GM10248 (cell line): ENCODE measurements around the gene GLRX5.

Experiments
- CTCF ChIA-PET: fragments of 300-600 bp; sonication (Branson Sonifier 250); formaldehyde crosslinking; extraction: SDS; loops from one replicate; lab custom pipeline; 2021; ENCODE audit warnings: antibody characterized with exemption; lab: Yijun Ruan, JAX
- POLR2A ChIA-PET: fragments of 350-650 bp; sonication (Branson Sonifier 250); formaldehyde crosslinking; extraction: SDS; loops from one replicate; lab custom pipeline; 2020; ENCODE audit warnings: antibody characterized with exemption; lab: Yijun Ruan, JAX
- DNase-seq: peaks from one replicate; pipeline ENCODE4 v3.0.0; 2012; ENCODE audit errors: extremely low spot score
- CTCF ChIP-seq: IDR thresholded peaks from 2 replicates; pipeline ENCODE4 v1.5.1; 2012; ENCODE audit warnings: mild to moderate bottlenecking, low read depth; ENCODE audit errors: extremely low read depth, missing control alignments, control extremely low read depth

The GLRX5 gene

GRCh38 chr14:95498622-95499353 is 36.1 kb upstream of the GLRX5 start:
- DNase-seq: no peak
- CTCF ChIA-PET: interaction anchor here (1.1 to 1.3 kb wide), 3 partner anchors 14 to 227 kb away, joined by 3 to 5 read pairs (median 3); no protein-coding TSS in a partner anchor
- no peak for TF ChIP-seq CTCF
- POLR2A ChIA-PET: no interaction called here

GRCh38 chr14:95499354-95499750 is 35.5 kb upstream of the GLRX5 start:
- ChIA-PET POLR2A (no interaction called here), CTCF (interaction anchor here (1.1 to 2.6 kb wide), 2 partner anchors 28 to 226 kb away, joined by 3 to 10 read pairs; no protein-coding TSS in a partner anchor)
- DNase-seq: no peak
- no peak for TF ChIP-seq CTCF

- TF ChIP-seq CTCF: no peak
- CTCF ChIA-PET: interaction anchor here (1.6 to 2.6 kb wide), 2 partner anchors 11 to 27 kb away, joined by 4 to 10 read pairs; no protein-coding TSS in a partner anchor
- no peak for DNase-seq
- POLR2A ChIA-PET: interaction anchor here (0.6 kb wide), 1 partner anchor 73 kb away, joined by 3 read pairs; no protein-coding TSS in a partner anchor
Observed at GRCh38 chr14:95500201-95500681, 34.6 kb upstream of the GLRX5 start.

- no peak for DNase-seq
- CTCF ChIA-PET: interaction anchor here (1.6 to 2.6 kb wide), 2 partner anchors 11 to 26 kb away, joined by 4 to 10 read pairs; no protein-coding TSS in a partner anchor
Observed at GRCh38 chr14:95500772-95501401, 34.0 kb upstream of the GLRX5 start.

GRCh38 chr14:95502381-95502950 is 32.4 kb upstream of the GLRX5 start:
- POLR2A ChIA-PET: no interaction called here
- no peak for TF ChIP-seq CTCF
- CTCF ChIA-PET: interaction anchor here (1.1 to 6.7 kb wide), 4 partner anchors 12 to 75 kb away, joined by 3 to 34 read pairs (median 4); no protein-coding TSS in a partner anchor
- no peak for DNase-seq

More at GRCh38 chr14:95500772-95501401, 34.0 kb upstream of the GLRX5 start:
- TF ChIP-seq CTCF: no peak
- POLR2A ChIA-PET: no interaction called here

- TF ChIP-seq CTCF: no peak
- CTCF ChIA-PET: interaction anchor here (1.0 to 6.7 kb wide), 9 partner anchors 7 to 76 kb away, joined by 3 to 34 read pairs (median 5); partner anchors contain the start of gene SYNE3
- DNase-seq: peak; percentile 54
- POLR2A ChIA-PET: interaction anchor here (0.7 to 2.0 kb wide), 2 partner anchors 12 to 14 kb away, joined by 7 to 8 read pairs; no protein-coding TSS in a partner anchor
Observed at GRCh38 chr14:95503365-95504134, 31.3 kb upstream of the GLRX5 start.
